Mucosa of stomach (tissue), 1 donor: ENCODE measurements around the gene SEMA5A.

ENCODE experiments used
- H3K27me3 ChIP-seq: one replicate; pipeline ENCODE4 v1.7.0; 2013; ENCODE audit warnings: mild to moderate bottlenecking, low read length; ENCODE audit not compliant: control insufficient read depth, insufficient read depth
- H3K36me3 ChIP-seq: one replicate; pipeline ENCODE4 v1.7.0; 2013; ENCODE audit warnings: low read length; ENCODE audit not compliant: control insufficient read depth, insufficient read depth
- H3K4me1 ChIP-seq: one replicate; pipeline ENCODE4 v1.7.0; 2013; ENCODE audit warnings: mild to moderate bottlenecking, low read length; ENCODE audit not compliant: control insufficient read depth, insufficient read depth
- H3K4me3 ChIP-seq: one replicate; pipeline ENCODE4 v1.7.0; 2013; ENCODE audit warnings: low read length
- H3K9ac ChIP-seq: one replicate; pipeline ENCODE4 v1.7.0; 2013; ENCODE audit warnings: mild to moderate bottlenecking, low read length, moderate library complexity
- H3K9me3 ChIP-seq: one replicate; pipeline ENCODE4 v1.7.0; 2013; ENCODE audit warnings: mild to moderate bottlenecking, low read length, moderate library complexity; ENCODE audit not compliant: control insufficient read depth
- donor health status: Pancreatic carcinoma.

SEMA5A gene

DNA sequence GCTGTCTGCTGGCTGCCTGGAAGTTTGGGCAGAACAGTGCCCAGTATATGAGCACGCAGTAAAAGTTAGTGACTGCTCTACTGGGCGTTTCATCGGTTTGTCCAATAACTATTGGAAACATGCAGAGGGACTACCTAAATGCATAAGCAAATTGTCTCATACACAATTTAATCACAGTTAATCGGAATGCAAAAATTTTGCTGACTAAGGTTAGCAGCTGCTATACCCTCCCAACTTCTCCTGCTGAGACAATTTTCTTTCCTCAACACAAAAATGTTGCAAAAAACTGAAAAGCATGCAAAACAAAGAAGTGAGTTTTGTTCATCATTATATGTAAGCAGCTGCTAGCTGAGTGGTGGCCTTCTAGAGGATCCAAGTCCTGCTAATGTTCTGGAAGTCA is 327.5 kb downstream of the SEMA5A start:
- Histone ChIP-seq H3K9ac (no peak overlapping the region), H3K4me1 (no peaks in the 10 kb centered on the region), H3K36me3 (no peaks in the 10 kb centered on the region), H3K27me3 (no peaks in the 10 kb centered on the region), H3K4me3 (no peak overlapping the region), H3K9me3 (no peaks in the 10 kb centered on the region)

DNA sequence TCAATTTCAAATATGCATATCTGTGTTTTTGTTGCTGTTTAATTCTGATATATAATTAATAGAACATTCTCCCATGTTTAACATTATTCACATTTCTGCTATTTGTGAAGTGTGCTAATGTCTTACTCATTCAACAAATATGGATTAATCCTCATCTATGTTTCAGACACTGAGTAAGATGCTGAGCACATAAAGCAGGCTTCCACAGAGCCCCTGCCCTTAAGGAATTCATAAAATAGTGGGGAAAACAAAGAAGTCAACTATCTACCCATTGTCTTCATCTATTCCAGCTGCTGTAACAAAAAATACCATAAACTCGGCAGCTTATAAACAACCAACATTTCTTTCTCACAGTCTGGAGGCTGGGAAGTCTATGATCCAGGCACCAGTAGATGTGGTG is 333.3 kb downstream of the SEMA5A start:
- no peaks in the 10 kb centered on the region for H3K36me3 ChIP-seq
- H3K9me3 ChIP-seq = no peaks in the 10 kb centered on the region
- no peak overlapping the region for H3K9ac ChIP-seq
- H3K4me1 ChIP-seq = no peaks in the 10 kb centered on the region
- no peaks in the 10 kb centered on the region for H3K27me3 ChIP-seq
- no peak overlapping the region for H3K4me3 ChIP-seq

DNA sequence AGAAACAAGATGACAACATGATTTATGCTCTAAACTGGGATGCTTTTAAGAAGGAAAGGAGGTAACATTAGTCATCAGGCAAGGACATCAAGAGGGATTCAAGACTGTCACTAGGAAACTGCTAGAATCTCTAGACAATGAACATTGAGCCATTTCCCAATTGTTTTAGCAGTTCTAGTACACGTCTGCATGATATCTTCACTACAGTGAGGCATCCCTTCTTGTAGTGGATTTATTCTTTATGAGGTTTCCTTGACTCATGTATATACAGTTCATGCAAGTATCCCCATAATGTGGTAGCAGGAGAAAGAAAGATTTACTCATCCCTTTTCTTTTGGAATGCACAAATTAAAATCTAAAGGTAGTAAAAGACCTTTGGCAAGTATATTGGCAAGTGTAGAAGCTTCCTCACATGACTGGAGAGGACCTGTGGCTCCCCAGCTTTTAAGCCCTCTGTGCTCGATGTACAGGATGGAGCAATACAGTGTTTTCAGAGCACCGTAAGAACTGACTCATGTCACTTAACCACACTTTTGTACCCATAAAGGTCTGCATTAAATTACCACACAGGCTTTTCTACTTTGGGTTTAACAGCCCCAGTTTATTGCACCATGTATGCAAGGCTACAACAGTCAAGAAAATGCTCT is 335.9 kb downstream of the SEMA5A start:
- no peaks in the 10 kb centered on the region for H3K4me1 ChIP-seq
- H3K27me3 ChIP-seq = no peaks in the 10 kb centered on the region
- no peaks in the 10 kb centered on the region for H3K9me3 ChIP-seq
- no peak overlapping the region for H3K4me3 ChIP-seq
- no peak overlapping the region for H3K9ac ChIP-seq
- no peaks in the 10 kb centered on the region for H3K36me3 ChIP-seq

DNA sequence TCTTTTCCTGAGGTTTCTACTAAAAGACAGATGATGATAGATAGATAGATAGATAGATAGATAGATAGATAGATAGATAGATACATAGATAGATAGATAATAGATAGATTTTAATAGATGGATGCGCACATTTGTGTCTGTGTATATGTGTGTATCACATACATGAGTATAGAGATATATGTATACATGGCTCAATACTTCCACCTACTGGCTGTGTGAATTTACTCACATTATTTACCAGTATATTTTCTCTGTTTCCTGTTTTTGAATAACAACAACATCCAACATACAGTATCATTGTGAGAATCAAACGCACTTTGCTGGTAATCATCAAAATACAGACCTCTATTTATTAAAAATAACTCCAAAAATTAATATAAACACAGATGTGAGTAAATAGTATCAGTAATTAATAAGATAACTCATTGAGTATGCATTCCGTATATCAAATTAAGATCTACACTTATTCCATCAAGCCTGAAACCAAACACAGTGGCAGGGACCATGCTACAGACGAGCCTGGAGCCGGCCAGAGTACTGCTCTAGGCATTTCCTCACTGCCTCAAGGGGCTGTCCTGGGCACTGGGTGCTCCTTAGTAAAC is 338.0 kb downstream of the SEMA5A start:
- H3K36me3 ChIP-seq = no peaks in the 10 kb centered on the region
- no peak overlapping the region for H3K9ac ChIP-seq
- no peaks in the 10 kb centered on the region for H3K9me3 ChIP-seq
- no peaks in the 10 kb centered on the region for H3K4me1 ChIP-seq
- H3K27me3 ChIP-seq = no peaks in the 10 kb centered on the region
- no peak overlapping the region for H3K4me3 ChIP-seq

DNA sequence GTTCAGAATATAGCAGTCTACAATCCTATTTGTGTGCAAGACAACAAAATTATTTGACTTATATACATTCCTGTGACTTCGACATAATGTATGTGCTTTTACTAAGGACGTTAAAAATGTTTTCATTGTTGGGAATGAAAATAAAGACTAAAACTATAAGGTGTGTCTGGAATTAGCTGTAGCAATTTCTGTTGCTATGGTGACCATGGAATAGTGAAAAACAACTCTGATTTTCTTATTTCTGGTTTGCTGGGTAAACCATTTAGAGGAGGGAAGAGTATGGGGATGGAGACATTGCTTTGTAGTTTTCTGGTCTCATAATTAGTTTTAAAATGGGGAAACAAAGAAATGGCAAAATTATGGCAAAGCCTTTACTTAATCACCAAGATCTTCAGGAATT is 343.2 kb downstream of the SEMA5A start:
- no peaks in the 10 kb centered on the region for H3K36me3 ChIP-seq
- H3K9me3 ChIP-seq = no peaks in the 10 kb centered on the region
- H3K9ac ChIP-seq = no peak overlapping the region
- no peaks in the 10 kb centered on the region for H3K4me1 ChIP-seq
- no peak overlapping the region for H3K4me3 ChIP-seq
- H3K27me3 ChIP-seq = no peaks in the 10 kb centered on the region

DNA sequence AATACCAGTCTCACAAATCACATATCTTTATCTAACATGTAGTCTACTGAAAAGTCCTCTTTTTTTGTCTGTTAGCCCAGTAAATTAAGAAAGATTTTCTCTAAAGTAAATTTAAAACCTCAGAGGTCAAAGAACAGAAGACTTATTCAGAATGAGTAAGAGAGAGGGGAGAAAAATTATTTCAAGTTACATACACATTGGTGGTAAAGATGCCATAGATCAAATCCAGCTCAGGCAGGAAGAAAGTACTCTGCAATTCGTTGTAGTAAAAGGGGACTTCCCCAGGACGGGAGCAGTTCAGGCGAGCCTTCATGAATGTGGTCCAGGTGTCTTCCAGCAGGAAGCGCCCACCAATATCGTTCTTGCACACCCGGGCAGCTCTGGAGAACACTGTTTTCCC is 344.1 kb downstream of the SEMA5A start:
- H3K27me3 ChIP-seq = no peaks in the 10 kb centered on the region
- H3K36me3 ChIP-seq = no peaks in the 10 kb centered on the region
- H3K9ac ChIP-seq = no peak overlapping the region
- no peaks in the 10 kb centered on the region for H3K4me1 ChIP-seq
- no peak overlapping the region for H3K4me3 ChIP-seq
- no peaks in the 10 kb centered on the region for H3K9me3 ChIP-seq

DNA sequence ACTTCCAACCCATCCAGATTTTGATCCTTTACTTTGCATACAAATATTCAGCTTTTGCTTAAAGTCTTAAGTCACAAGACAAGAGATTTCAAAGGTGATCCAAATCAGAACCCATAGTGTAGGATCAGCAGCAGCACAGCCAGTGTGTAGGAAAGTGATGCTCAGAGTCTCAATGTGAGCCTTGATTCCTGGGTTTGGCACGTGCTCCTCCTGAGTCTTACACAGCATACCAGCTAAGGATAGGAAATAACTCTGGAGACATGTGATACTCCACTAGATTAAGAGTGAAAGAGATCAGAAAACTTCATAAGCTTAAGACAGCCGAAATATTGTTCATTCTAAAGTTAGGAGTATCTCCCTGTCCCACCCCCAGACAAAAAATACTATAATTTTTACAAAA is 344.9 kb downstream of the SEMA5A start:
- Histone ChIP-seq H3K36me3 (no peaks in the 10 kb centered on the region), H3K4me3 (no peak overlapping the region), H3K9ac (no peak overlapping the region), H3K9me3 (no peaks in the 10 kb centered on the region), H3K4me1 (no peaks in the 10 kb centered on the region), H3K27me3 (no peaks in the 10 kb centered on the region)

DNA sequence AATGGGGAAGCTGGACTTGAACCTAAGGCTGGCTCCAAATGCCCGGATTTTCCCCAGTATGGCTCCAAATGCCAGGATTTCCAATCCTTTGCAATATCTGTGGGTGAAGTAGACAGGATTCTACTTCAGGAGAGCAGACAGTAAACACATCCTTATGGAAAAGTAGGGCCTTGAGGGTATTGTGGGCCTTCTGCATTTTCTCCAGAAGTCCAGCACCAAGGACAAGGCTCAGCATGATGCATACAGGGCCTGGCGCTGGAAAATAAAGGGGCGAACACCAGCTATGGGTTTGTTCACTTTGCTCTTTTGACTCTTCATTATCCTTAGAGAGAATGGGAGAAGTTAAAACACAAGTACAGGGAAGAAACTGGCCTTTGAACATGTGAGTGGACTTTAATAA is 347.5 kb downstream of the SEMA5A start:
- Histone ChIP-seq H3K36me3 (no peaks in the 10 kb centered on the region), H3K9me3 (no peaks in the 10 kb centered on the region), H3K4me1 (no peaks in the 10 kb centered on the region), H3K9ac (no peak overlapping the region), H3K4me3 (no peak overlapping the region), H3K27me3 (no peaks in the 10 kb centered on the region)

DNA sequence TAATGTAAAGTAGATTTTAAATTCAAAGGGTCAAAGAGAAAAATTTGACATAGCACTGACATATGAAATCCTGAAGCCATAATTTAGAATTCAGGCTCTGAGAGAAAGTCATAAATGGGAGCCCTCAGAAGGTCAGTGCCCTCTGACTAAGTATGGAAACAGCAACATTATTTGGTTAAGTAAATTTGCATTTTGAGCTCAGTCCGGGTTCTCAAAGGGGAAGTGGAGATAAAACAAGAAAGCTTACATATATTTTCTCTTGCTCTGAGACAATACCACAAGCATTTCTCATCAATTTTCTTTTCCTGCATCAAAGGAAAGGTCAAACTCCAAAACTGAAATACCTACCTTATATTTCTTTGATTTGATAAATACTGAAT is 348.0 kb downstream of the SEMA5A start:
- no peaks in the 10 kb centered on the region for H3K9me3 ChIP-seq
- H3K36me3 ChIP-seq = no peaks in the 10 kb centered on the region
- H3K9ac ChIP-seq = no peak overlapping the region
- no peaks in the 10 kb centered on the region for H3K27me3 ChIP-seq
- H3K4me1 ChIP-seq = no peaks in the 10 kb centered on the region
- H3K4me3 ChIP-seq = no peak overlapping the region

DNA sequence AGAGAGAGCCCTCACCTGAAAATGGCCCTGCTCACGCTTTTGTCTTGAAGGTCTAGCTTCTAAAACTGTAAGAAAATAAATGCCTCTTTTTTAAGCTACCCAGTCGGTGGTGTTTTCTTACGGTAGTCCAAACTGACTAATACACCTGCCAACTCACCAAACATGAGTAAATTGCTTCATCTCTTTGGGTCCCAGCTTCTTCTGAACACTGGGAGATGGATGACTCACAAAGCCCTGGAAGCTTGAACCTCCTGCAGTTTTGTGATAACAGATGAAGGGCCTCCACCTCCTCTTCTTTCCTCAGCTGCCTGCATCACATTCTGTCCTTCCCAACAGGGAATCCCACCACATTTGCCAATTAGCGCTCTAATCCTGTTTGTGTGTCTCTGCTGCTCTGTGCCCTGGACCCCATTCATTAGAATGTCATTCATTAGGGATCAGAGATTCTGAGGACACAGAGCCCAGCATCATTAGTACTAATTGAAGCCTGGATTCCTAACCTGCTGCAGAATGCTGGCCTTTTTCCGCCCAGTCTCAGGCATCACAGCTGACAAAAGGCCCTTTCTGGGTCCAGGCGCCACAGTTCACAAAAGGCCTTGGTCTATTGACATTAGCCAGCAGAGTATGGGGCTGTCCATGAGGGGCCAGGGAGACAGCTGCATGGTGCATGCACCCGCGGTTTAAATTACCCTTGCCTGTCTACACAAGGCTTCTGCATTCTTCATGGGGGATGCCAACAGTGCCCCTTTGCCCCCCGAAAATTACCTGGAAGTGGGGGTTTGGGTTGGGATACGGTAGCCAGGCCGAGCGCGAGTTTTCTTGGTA is 349.3 kb downstream of the SEMA5A start:
- no peaks in the 10 kb centered on the region for H3K9me3 ChIP-seq
- no peak overlapping the region for H3K9ac ChIP-seq
- H3K4me3 ChIP-seq = no peak overlapping the region
- no peaks in the 10 kb centered on the region for H3K36me3 ChIP-seq
- H3K27me3 ChIP-seq = no peaks in the 10 kb centered on the region
- H3K4me1 ChIP-seq = no peaks in the 10 kb centered on the region

DNA sequence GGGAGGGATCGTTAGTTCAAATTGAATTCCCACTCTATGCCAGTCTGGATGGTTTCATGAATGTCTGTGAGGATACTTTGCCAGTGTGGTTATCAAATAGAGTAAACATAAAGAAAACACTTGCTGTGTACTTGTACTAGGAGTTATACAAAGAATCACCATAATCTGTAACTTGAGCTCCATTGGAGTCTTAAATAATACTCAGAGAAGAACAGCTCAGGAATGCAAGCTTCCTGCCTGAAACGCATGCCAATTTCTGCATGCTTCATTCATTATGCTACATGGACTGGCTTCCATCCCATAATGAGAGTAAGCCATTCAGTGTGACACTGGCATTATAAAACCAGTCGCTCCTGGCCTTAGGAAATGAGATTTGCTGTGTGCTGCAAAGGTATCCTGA is 351.4 kb downstream of the SEMA5A start:
- Histone ChIP-seq H3K9ac (no peak overlapping the region), H3K36me3 (no peaks in the 10 kb centered on the region), H3K9me3 (no peaks in the 10 kb centered on the region), H3K4me1 (no peaks in the 10 kb centered on the region), H3K4me3 (no peak overlapping the region), H3K27me3 (no peaks in the 10 kb centered on the region)

DNA sequence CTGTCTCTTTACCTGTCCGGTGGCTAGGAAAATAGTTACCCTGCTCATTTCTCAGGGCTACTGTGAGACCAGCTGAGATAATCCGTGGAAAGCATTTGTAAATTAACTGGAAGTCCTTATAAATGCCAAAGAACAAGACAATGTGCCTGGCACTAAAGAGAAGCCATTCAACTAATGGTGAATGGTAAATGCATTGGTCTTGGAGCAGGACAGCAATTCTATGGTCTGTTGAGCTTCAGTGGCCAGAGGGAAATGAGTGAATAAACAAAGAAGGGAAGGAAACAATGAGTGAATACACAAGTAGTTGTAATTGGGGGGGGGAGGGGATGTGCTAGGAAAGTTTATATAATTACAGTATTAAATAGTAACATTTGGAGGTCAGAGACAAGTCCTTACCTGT is 353.6 kb downstream of the SEMA5A start:
- Histone ChIP-seq H3K4me1 (no peaks in the 10 kb centered on the region), H3K27me3 (no peaks in the 10 kb centered on the region), H3K9me3 (no peaks in the 10 kb centered on the region), H3K4me3 (no peak overlapping the region), H3K36me3 (no peaks in the 10 kb centered on the region), H3K9ac (no peak overlapping the region)
